Mesodermal cell (in vitro differentiated cells): ENCODE measurements around the gene VAMP4.

Source experiments
- H3K27ac ChIP-seq: 2 replicates; pipeline ENCODE4 v1.7.0; 2013; ENCODE audit warnings: mild to moderate bottlenecking, low read depth, low read length, moderate library complexity; ENCODE audit not compliant: severe bottlenecking
- H3K36me3 ChIP-seq: 2 replicates; pipeline ENCODE4 v1.7.1; 2013; ENCODE audit warnings: mild to moderate bottlenecking, low read length, moderate library complexity; ENCODE audit not compliant: control insufficient read depth, insufficient read depth
- H3K4me1 ChIP-seq: one replicate; pipeline ENCODE4 v1.7.1; 2013; ENCODE audit warnings: mild to moderate bottlenecking, low read length; ENCODE audit not compliant: insufficient read depth, control insufficient read depth, poor library complexity, severe bottlenecking
- H3K4me3 ChIP-seq: 2 replicates; pipeline ENCODE4 v1.7.0; 2013; ENCODE audit warnings: low read length, control low read depth, mild to moderate bottlenecking; ENCODE audit not compliant: insufficient read depth, poor library complexity, severe bottlenecking; ENCODE audit errors: extremely low read depth
- H3K9me3 ChIP-seq: 2 replicates; pipeline ENCODE4 v1.7.1; 2013; ENCODE audit warnings: mild to moderate bottlenecking, low read length, moderate library complexity; ENCODE audit not compliant: control insufficient read depth
- WGBS, 2 experiments: methylation state at CpG; one replicate each; pipeline ENCODE4 v1.1.5; 2013; ENCODE audit warnings: missing lambda C conversion rate in 2 of 2; ENCODE audit not compliant: insufficient coverage in 2 of 2; 5-methylcytosine and 5-hydroxymethylcytosine counted together

VAMP4 gene

GRCh38 chr1:171753182-171753581 is 11.3 kb upstream of the VAMP4 start:
- H3K36me3 ChIP-seq, result no peaks in the 10 kb centered on the region
- 100% methylated on average over 1 of the region's 2 CpGs; no CpG with 5 or more reads in 1 of the 2 experiments for WGBS, 2 experiments
- H3K27ac ChIP-seq, result no peak overlapping the region
- H3K4me1 ChIP-seq, result peaks cover 10% of the 10 kb centered on the region
- H3K9me3 ChIP-seq, result peaks cover 5% of the 10 kb centered on the region
- H3K4me3 ChIP-seq, result no peak overlapping the region

- Histone ChIP-seq H3K4me3 (no peak overlapping the region), H3K4me1 (peaks cover 10% of the 10 kb centered on the region), H3K27ac (no peak overlapping the region), H3K36me3 (no peaks in the 10 kb centered on the region), H3K9me3 (no peaks in the 10 kb centered on the region)
- 100% methylated on average over 1 to 2 of the region's 6 CpGs for WGBS, 2 experiments
These were observed 9.4 kb upstream of the VAMP4 start for GRCh38 chr1:171751221-171751620.

- no peaks in the 10 kb centered on the region for H3K9me3 ChIP-seq
- no peak overlapping the region for H3K4me3 ChIP-seq
- no peaks in the 10 kb centered on the region for H3K36me3 ChIP-seq
- peaks cover under 1% of the 10 kb centered on the region for H3K4me1 ChIP-seq
- no CpG with 5 or more reads among the region's 3 CpGs for WGBS, 2 experiments
- H3K27ac ChIP-seq, result no peak overlapping the region
These were observed 6.8 kb upstream of the VAMP4 start for GRCh38 chr1:171748651-171749050.

- Histone ChIP-seq H3K9me3 (no peaks in the 10 kb centered on the region), H3K36me3 (no peaks in the 10 kb centered on the region), H3K4me3 (no peak overlapping the region), H3K27ac (no peak overlapping the region), H3K4me1 (peaks cover 7% of the 10 kb centered on the region)
- WGBS, 2 experiments, result 88 to 100% methylated on average over 2 to 6 of the region's 8 CpGs
These were observed 3.1 kb upstream of the VAMP4 start for GRCh38 chr1:171744986-171745385.

GRCh38 chr1:171743081-171743870 is 1.4 kb upstream of the VAMP4 start:
- Histone ChIP-seq H3K9me3 (no peaks in the 10 kb centered on the region), H3K4me1 (peaks cover 12% of the 10 kb centered on the region), H3K4me3 (peak overlapping the region; percentile 90), H3K36me3 (peaks cover under 1% of the 10 kb centered on the region), H3K27ac (peak overlapping the region; percentile 87)
- 23 to 33% methylated on average over 6 of the region's 8 CpGs for WGBS, 2 experiments

- Histone ChIP-seq H3K4me1 (peaks cover 12% of the 10 kb centered on the region), H3K9me3 (no peaks in the 10 kb centered on the region), H3K36me3 (peaks cover 7% of the 10 kb centered on the region), H3K4me3 (peak overlapping the region; percentile 90), H3K27ac (peak overlapping the region; percentile 87)
- WGBS, 2 experiments, result 0 to 1% methylated on average over 11 of the region's 14 CpGs
These were observed 685 bp upstream of the VAMP4 start for GRCh38 chr1:171742577-171742922.

- Histone ChIP-seq H3K4me1 (peaks cover 12% of the 10 kb centered on the region), H3K27ac (peak overlapping the region; percentile 87), H3K9me3 (no peaks in the 10 kb centered on the region), H3K36me3 (peaks cover 14% of the 10 kb centered on the region), H3K4me3 (peak overlapping the region; percentile 90)
- 0% methylated on average over 16 to 23 of the region's 28 CpGs for WGBS, 2 experiments
These were observed 636 bp downstream of the VAMP4 start for GRCh38 chr1:171740987-171741871.

- Histone ChIP-seq H3K36me3 (peaks cover 15% of the 10 kb centered on the region), H3K4me3 (peak overlapping the region; percentile 90), H3K9me3 (no peaks in the 10 kb centered on the region), H3K4me1 (peaks cover 12% of the 10 kb centered on the region), H3K27ac (no peak overlapping the region)
- WGBS, 2 experiments, result 77% methylated on average over 2 of the region's 2 CpGs; no CpG with 5 or more reads in 1 of the 2 experiments
These were observed 1.5 kb downstream of the VAMP4 start for GRCh38 chr1:171740356-171740863.

GRCh38 chr1:171739656-171740055 is 2.2 kb downstream of the VAMP4 start:
- peaks cover 17% of the 10 kb centered on the region for H3K36me3 ChIP-seq
- WGBS, 2 experiments, result 86% methylated on average over 1 of the region's 2 CpGs; no CpG with 5 or more reads in 1 of the 2 experiments
- H3K4me3 ChIP-seq, result no peak overlapping the region
- peaks cover 12% of the 10 kb centered on the region for H3K4me1 ChIP-seq
- no peaks in the 10 kb centered on the region for H3K9me3 ChIP-seq
- H3K27ac ChIP-seq, result no peak overlapping the region

- no peak overlapping the region for H3K4me3 ChIP-seq
- peaks cover 12% of the 10 kb centered on the region for H3K4me1 ChIP-seq
- no peaks in the 10 kb centered on the region for H3K9me3 ChIP-seq
- peaks cover 17% of the 10 kb centered on the region for H3K36me3 ChIP-seq
- H3K27ac ChIP-seq, result no peak overlapping the region
- WGBS, 2 experiments, result 100% methylated on average over 1 of the region's 2 CpGs; no CpG with 5 or more reads in 1 of the 2 experiments
These were observed 3.0 kb downstream of the VAMP4 start for GRCh38 chr1:171738911-171739310.
